Measurements from ENCODE around the gene WDCP.
A peak's percentile ranks its signal among the peaks of the same experiment; 100 is the strongest.
"Not testable (repeated sequence)": the region's sequence is repeated elsewhere in the genome, so short reads cannot be mapped to it uniquely, and the experiment has no call there.

The WDCP gene

GRCh38 chr2:24065341-24065740, 18.1 kb upstream of the WDCP start:
- no peak for DNase-seq

- DNase-seq, result peak; percentile 46 to 65
These were observed 11.5 kb upstream of the WDCP start for GRCh38 chr2:24058564-24059271.

- DNase-seq, result no peak
These were observed 8.6 kb upstream of the WDCP start for GRCh38 chr2:24055750-24056149.

- DNase-seq, result no peak
These were observed 7.3 kb upstream of the WDCP start for GRCh38 chr2:24054366-24055010.

GRCh38 chr2:24052951-24053350, 5.8 kb upstream of the WDCP start:
- no peak for DNase-seq

- DNase-seq, result no peak
These were observed 4.6 kb upstream of the WDCP start for GRCh38 chr2:24051833-24052232.

GRCh38 chr2:24050041-24050979, 3.1 kb upstream of the WDCP start:
- peak in 1 of 2 donors; percentile 32 for DNase-seq

- DNase-seq, result peak in 1 of 2 donors; percentile 29
These were observed 2.4 kb upstream of the WDCP start, which contains the start of gene FKBP1B for GRCh38 chr2:24049485-24050021. Gene FKBP1B (plus strand): TSS chr2:24049741. CDS start chr2:24049850, 109 bp downstream.

- DNase-seq, result no peak
These were observed 1.7 kb upstream of the WDCP start for GRCh38 chr2:24048769-24049484.

- DNase-seq, result no peak
These were observed 477 bp upstream of the WDCP start for GRCh38 chr2:24047703-24048033.

GRCh38 chr2:24046599-24046929, 627 bp downstream of the WDCP start:
- no peak for DNase-seq

GRCh38 chr2:24045511-24046508, 1.4 kb downstream of the WDCP start:
- DNase-seq, result no peak

- DNase-seq, result not testable (repeated sequence)
These were observed 4.1 kb downstream of the WDCP start for GRCh38 chr2:24043133-24043532.

- DNase-seq, result no peak
These were observed 6.7 kb downstream of the WDCP start for GRCh38 chr2:24040511-24040910.

GRCh38 chr2:24038786-24039499, 8.2 kb downstream of the WDCP start:
- DNase-seq, result no peak

GRCh38 chr2:24026233-24026632, 21.0 kb downstream of the WDCP start:
- DNase-seq, result no peak

GRCh38 chr2:24024996-24025663, 22.1 kb downstream of the WDCP start:
- no peak for DNase-seq

- DNase-seq, result no peak
These were observed 23.2 kb downstream of the WDCP start for GRCh38 chr2:24024018-24024417.

GRCh38 chr2:24022975-24023575, 24.1 kb downstream of the WDCP start:
- no peak for DNase-seq

Data from inflammatory macrophage (primary cell).